Measurements from ENCODE around the gene LYSMD2.

Gene LYSMD2

GRCh38 chr15:51775967-51776816 is 38.7 kb upstream of the LYSMD2 start:
- peak; percentile 93 for TF ChIP-seq CTCF (conservative IDR thresholded peaks at IDR 0.05; ENCODE audit: control insufficient read depth, insufficient read depth, low read depth, low read length)
- H3K4me3 ChIP-seq (ENCODE audit: control insufficient read depth, low read depth, low read length): no peak overlapping the region
- DNase-seq (ENCODE audit: low read depth): peak; percentile 66

- TF ChIP-seq CTCF (conservative IDR thresholded peaks at IDR 0.05; ENCODE audit: control insufficient read depth, insufficient read depth, low read depth, low read length): no peak
- no peak for DNase-seq (ENCODE audit: low read depth)
- no peak overlapping the region for H3K4me3 ChIP-seq (ENCODE audit: control insufficient read depth, low read depth, low read length)
These were observed 37.5 kb upstream of the LYSMD2 start for GRCh38 chr15:51774916-51775315.

GRCh38 chr15:51771773-51772172 is 34.3 kb upstream of the LYSMD2 start:
- no peak overlapping the region for H3K4me3 ChIP-seq (ENCODE audit: control insufficient read depth, low read depth, low read length)
- TF ChIP-seq CTCF (conservative IDR thresholded peaks at IDR 0.05; ENCODE audit: control insufficient read depth, insufficient read depth, low read depth, low read length): no peak
- no peak for DNase-seq (ENCODE audit: low read depth)

- no peak for TF ChIP-seq CTCF (conservative IDR thresholded peaks at IDR 0.05; ENCODE audit: control insufficient read depth, insufficient read depth, low read depth, low read length)
- no peak for DNase-seq (ENCODE audit: low read depth)
These were observed 33.4 kb upstream of the LYSMD2 start for GRCh38 chr15:51770902-51771301.

GRCh38 chr15:51768018-51768417 is 30.6 kb upstream of the LYSMD2 start:
- no peak for TF ChIP-seq CTCF (conservative IDR thresholded peaks at IDR 0.05; ENCODE audit: control insufficient read depth, insufficient read depth, low read depth, low read length)
- no peak overlapping the region for H3K4me3 ChIP-seq (ENCODE audit: control insufficient read depth, low read depth, low read length)
- DNase-seq (ENCODE audit: low read depth): no peak

More at GRCh38 chr15:51770902-51771301, 33.4 kb upstream of the LYSMD2 start:
- H3K4me3 ChIP-seq (ENCODE audit: control insufficient read depth, low read depth, low read length): no peak overlapping the region

GRCh38 chr15:51766341-51766740 is 28.9 kb upstream of the LYSMD2 start:
- TF ChIP-seq CTCF (conservative IDR thresholded peaks at IDR 0.05; ENCODE audit: control insufficient read depth, insufficient read depth, low read depth, low read length): no peak
- H3K4me3 ChIP-seq (ENCODE audit: control insufficient read depth, low read depth, low read length): no peak overlapping the region

More at GRCh38 chr15:51766341-51766740, 28.9 kb upstream of the LYSMD2 start:
- DNase-seq (ENCODE audit: low read depth): no peak

Measured in fibroblast of mammary gland (primary cell).